NK-92 (cell line): Measurements from ENCODE around the gene B4GALT5.

Experiments
- DNase-seq: peaks from one replicate; lab custom pipeline; 2025; ENCODE audit not compliant: unreplicated experiment; lab: John Stamatoyannopoulos, UW

The B4GALT5 gene

GRCh38 chr20:49610691-49611538 lies 102.8 kb downstream of the B4GALT5 start:
- no peak for DNase-seq

- no peak for DNase-seq
Measured at GRCh38 chr20:49608752-49609670, 104.7 kb downstream of the B4GALT5 start.

- no peak for DNase-seq
Measured at GRCh38 chr20:49607568-49607967, 106.1 kb downstream of the B4GALT5 start.

GRCh38 chr20:49603209-49603627 lies 110.5 kb downstream of the B4GALT5 start:
- DNase-seq: no peak

GRCh38 chr20:49602345-49603208 lies 111.1 kb downstream of the B4GALT5 start:
- DNase-seq: no peak

GRCh38 chr20:49601153-49601924 lies 112.3 kb downstream of the B4GALT5 start:
- DNase-seq: no peak

GRCh38 chr20:49599746-49600113 lies 113.9 kb downstream of the B4GALT5 start:
- no peak for DNase-seq

GRCh38 chr20:49597825-49598395 lies 115.8 kb downstream of the B4GALT5 start:
- DNase-seq: no peak

- DNase-seq: no peak
Measured at GRCh38 chr20:49595811-49596561, 117.7 kb downstream of the B4GALT5 start.

GRCh38 chr20:49595346-49595745 lies 118.3 kb downstream of the B4GALT5 start:
- DNase-seq: no peak

GRCh38 chr20:49594931-49595315 lies 118.8 kb downstream of the B4GALT5 start:
- DNase-seq: no peak

GRCh38 chr20:49594143-49594930 lies 119.3 kb downstream of the B4GALT5 start:
- DNase-seq: no peak

- no peak for DNase-seq
Measured at GRCh38 chr20:49593466-49594142, 120.1 kb downstream of the B4GALT5 start.

GRCh38 chr20:49592120-49592519 lies 121.6 kb downstream of the B4GALT5 start:
- DNase-seq: no peak

GRCh38 chr20:49591217-49591865 lies 122.3 kb downstream of the B4GALT5 start:
- no peak for DNase-seq

- no peak for DNase-seq
Measured at GRCh38 chr20:49590163-49591017, 123.3 kb downstream of the B4GALT5 start.
